GM21576 (cell line): Measurements from ENCODE around the gene ARHGAP26.
A peak's percentile ranks its signal among the peaks of the same experiment; 100 is the strongest.
"Not testable (repeated sequence)": the region's sequence is repeated elsewhere in the genome, so short reads cannot be mapped to it uniquely, and the experiment has no call there.

Source experiments
- ATAC-seq: cut with Tn5 transposase; IDR thresholded peaks from one replicate; pipeline ENCODE4 v1.9.1; 2021; ENCODE audit warnings: mild to moderate bottlenecking, moderate library complexity; ENCODE audit not compliant: unreplicated experiment

The ARHGAP26 gene

GRCh38 chr5:143191720-143192119, 421.5 kb downstream of the ARHGAP26 start:
- no peak for ATAC-seq

GRCh38 chr5:143192191-143192900, 422.2 kb downstream of the ARHGAP26 start:
- ATAC-seq = no peak

- ATAC-seq = no peak
Measured at GRCh38 chr5:143194206-143194605, 424.0 kb downstream of the ARHGAP26 start.

GRCh38 chr5:143194713-143195112, 424.5 kb downstream of the ARHGAP26 start:
- no peak for ATAC-seq

- no peak for ATAC-seq
Measured at GRCh38 chr5:143195491-143195890, 425.3 kb downstream of the ARHGAP26 start.

GRCh38 chr5:143196601-143197259, 426.6 kb downstream of the ARHGAP26 start:
- no peak for ATAC-seq

- ATAC-seq = no peak
Measured at GRCh38 chr5:143197260-143197656, 427.1 kb downstream of the ARHGAP26 start.

GRCh38 chr5:143198332-143198731, 428.2 kb downstream of the ARHGAP26 start:
- ATAC-seq = no peak

- ATAC-seq = no peak
Measured at GRCh38 chr5:143199161-143199560, 429.0 kb downstream of the ARHGAP26 start.

- no peak for ATAC-seq
Measured at GRCh38 chr5:143199843-143200242, 429.7 kb downstream of the ARHGAP26 start.

GRCh38 chr5:143200781-143201398, 430.7 kb downstream of the ARHGAP26 start:
- no peak for ATAC-seq

GRCh38 chr5:143201589-143201988, 431.4 kb downstream of the ARHGAP26 start:
- no peak for ATAC-seq

- not testable (repeated sequence) for ATAC-seq
Measured at GRCh38 chr5:143203301-143203956, 433.3 kb downstream of the ARHGAP26 start.

GRCh38 chr5:143204474-143205246, 434.5 kb downstream of the ARHGAP26 start:
- no peak for ATAC-seq

- ATAC-seq = no peak
Measured at GRCh38 chr5:143205386-143205785, 435.2 kb downstream of the ARHGAP26 start.

- ATAC-seq = peak; percentile 12
Measured at GRCh38 chr5:143205883-143206195, 435.7 kb downstream of the ARHGAP26 start.

GRCh38 chr5:143206196-143207053, 436.2 kb downstream of the ARHGAP26 start:
- peak; percentile 40 for ATAC-seq

GRCh38 chr5:143207058-143207457, 436.9 kb downstream of the ARHGAP26 start:
- no peak for ATAC-seq

- ATAC-seq = no peak
Measured at GRCh38 chr5:143207563-143208364, 437.6 kb downstream of the ARHGAP26 start.
